Kasumi-1 (cell line): ENCODE results near the gene CCDC28B.

ENCODE experiments used
- DNase-seq, 2 experiments: peaks; one replicate each; lab custom pipeline; 2025; lab: John Stamatoyannopoulos, UW

The CCDC28B gene

DNA sequence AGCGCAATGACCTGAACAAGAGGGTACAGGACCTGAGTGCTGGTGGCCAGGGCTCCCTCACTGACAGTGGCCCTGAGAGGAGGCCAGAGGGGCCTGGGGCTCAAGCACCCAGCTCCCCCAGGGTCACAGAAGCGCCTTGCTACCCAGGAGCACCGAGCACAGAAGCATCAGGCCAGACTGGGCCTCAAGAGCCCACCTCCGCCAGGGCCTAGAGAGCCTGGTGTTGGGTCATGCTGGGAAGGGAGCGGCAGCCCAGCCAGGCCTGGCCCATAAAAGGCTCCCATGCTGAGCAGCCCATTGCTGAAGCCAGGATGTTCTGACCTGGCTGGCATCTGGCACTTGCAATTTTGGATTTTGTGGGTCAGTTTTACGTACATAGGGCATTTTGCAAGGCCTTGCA, 5.4 kb upstream of the CCDC28B start:
- DNase-seq = no peak

DNA sequence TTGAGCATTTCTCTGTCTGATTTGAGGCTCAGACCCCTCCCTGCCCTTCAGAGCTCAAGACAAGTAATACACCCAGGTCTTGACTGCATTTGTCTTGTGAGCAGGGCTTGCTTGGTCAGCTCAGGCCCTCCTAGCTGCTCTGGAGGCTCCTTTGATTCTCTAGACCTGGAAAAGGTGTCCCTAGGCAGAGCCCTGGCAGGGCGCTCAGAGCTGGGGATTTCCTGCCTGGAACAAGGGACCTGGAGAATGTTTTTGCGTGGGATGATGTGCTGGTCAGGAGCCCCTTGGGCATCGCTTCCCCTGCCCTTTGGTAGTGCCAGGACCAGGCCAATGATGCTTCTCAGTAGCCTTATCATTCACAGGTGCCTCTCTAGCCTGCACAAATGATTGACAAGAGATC, 4.9 kb upstream of the CCDC28B start:
- DNase-seq = no peak

DNA sequence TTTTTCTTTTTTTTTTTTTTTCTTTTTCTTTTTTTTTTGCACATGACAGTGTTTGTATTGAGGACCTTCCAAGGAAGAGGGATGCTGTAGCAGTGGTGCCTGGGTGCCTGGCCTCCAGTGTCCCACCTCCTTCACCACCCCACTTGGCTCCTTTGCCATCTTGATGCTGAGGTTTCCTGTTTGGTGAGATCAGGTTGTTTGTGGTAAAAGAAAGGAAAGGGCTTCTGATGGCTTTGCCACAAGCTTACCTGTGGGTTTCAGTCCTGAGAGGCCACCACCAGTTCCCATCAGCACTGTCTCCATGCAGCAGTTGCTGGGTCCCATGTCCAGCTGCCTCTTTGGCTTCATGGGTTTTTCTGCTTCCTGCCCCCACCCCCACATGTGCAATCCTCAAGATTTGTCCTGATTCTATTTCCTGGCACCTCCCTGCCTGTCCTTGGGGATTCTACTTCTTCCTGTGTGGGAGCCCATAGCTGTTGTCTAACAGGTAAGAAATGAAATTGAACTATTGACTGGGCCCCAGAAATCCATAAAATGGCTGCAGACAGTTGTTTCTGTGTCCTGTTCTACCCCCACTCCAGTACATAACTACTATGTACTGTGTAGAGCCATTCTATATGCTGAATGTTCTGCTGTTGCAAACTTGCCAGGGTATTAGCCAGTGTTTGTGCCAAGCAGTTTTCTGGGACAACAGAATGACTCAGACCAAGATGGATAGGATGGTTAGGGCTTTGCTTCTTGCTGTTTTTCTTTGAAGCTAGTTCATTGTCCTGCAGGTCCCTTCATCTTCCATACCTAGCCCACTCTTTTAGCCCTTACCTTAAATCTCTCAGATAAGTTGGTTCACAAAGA, 4.2 kb upstream of the CCDC28B start:
- no peak for DNase-seq

DNA sequence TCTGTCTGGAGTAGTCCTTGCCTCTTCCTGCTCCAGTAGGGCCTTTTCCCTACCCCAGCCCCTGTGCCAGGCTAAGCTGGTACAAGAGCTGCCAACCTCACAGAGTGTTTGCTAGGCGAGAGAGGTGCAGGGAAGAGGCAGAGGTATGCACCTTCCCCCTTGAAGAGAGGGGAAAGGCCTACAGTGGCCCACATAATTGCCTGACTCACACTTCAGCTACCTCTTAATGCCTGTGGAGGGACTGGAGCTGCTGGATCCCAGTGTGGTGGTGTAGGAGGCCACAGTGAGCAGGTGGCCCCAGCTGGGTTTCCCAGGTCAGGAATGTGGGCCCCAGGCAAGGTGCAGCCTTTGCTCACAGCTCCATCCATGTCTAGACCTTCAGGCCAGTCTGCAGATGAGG, 3.3 kb upstream of the CCDC28B start:
- DNase-seq = no peak

DNA sequence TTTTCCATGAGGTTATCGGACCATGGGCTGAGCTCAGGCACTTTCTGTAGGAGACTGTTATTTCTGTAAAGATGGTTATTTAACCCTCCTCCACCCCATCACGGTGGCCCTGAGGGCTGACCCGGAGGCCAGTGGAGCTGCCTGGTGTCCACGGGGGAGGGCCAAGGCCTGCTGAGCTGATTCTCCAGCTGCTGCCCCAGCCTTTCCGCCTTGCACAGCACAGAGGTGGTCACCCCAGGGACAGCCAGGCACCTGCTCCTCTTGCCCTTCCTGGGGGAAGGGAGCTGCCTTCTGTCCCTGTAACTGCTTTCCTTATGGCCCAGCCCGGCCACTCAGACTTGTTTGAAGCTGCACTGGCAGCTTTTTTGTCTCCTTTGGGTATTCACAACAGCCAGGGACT, 2.6 kb upstream of the CCDC28B start:
- DNase-seq = no peak

DNA sequence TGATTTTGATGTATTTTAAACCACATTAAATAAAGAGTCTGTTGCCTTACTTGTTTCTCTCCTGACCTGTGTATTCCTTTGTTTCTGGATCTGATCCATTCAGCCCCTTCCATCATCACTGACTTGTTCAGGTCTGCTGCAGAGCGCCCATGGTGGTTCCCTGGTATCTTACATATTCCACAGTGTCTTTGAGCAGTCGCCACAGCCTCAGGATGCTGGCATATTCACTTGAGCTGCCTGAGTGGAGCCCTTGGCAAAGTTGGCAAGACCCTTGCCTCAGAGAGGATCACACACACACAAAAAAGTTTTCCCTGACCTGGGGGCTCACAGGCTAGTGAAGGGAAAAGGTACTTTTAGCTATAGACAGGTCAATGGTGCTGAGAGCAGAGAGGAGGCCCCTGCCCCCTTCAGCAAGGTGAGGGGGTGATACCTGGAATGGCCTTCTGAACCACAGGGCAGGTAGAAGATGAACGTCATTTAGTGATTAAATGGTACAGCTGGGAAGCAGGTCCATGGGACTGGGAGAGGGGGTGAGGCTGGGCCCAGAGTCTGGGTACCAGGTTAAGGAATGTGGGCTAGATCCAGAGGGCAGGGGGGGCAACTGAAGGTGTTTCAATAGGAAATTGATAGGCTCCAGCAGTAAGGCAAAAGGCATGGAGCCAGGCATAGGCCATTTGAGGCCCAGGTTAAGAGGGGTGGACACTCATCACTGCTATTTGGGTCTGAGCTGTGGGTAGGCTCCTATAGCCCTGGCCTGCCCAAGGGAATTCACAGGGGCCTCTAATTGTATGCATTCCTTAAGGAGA, 2.0 kb upstream of the CCDC28B start:
- no peak for DNase-seq

DNA sequence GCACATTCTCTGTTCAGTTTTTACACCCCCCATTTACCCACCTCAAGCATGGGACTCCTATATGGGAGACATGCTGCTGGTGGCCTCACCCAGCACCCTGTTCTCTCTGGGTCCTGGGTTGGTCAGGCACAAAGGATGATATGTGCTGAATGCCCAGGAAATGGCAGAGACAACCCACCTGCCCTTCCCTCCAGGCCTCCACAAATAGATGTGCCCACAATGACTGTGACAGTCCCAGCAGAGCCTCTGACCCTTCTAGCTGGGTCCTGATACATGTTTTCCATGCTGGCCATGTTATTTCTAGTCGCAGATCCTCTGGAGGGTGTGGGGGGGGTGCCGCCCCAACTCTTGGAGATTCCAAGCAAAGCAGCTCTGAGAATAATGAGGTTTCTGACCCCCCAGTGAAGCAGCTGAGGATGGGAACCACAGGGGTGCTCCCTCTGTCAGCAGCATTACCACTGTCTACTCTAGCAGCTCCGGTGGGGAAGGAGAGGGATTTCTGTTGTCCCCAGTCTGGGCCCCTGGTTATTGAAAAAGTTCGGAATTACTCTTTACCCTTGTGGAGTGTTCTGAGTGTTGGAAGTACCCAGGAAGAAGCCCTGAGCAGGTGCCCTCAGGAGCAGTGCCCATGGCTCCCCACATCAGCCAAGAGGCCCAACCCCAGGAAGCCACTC, 1.2 kb upstream of the CCDC28B start:
- no peak for DNase-seq

DNA sequence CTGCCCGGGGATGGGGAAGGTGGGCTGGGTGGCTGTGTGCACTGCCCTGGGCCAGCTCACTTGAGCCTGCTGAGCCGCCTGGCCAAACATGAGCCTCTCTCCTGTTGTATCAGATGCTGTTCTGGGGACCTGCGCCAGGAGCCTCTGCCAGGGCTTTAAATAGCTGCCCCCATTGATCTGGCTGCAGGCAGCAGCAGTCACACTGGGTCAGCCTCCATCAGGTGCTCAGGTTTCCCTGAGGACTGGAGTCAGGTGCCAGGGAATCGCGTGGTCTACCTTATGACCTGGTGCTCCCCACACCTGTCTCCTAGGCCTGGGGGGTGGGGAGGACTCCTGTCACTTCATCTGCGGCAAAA, 700 bp upstream of the CCDC28B start:
- no peak for DNase-seq

DNA sequence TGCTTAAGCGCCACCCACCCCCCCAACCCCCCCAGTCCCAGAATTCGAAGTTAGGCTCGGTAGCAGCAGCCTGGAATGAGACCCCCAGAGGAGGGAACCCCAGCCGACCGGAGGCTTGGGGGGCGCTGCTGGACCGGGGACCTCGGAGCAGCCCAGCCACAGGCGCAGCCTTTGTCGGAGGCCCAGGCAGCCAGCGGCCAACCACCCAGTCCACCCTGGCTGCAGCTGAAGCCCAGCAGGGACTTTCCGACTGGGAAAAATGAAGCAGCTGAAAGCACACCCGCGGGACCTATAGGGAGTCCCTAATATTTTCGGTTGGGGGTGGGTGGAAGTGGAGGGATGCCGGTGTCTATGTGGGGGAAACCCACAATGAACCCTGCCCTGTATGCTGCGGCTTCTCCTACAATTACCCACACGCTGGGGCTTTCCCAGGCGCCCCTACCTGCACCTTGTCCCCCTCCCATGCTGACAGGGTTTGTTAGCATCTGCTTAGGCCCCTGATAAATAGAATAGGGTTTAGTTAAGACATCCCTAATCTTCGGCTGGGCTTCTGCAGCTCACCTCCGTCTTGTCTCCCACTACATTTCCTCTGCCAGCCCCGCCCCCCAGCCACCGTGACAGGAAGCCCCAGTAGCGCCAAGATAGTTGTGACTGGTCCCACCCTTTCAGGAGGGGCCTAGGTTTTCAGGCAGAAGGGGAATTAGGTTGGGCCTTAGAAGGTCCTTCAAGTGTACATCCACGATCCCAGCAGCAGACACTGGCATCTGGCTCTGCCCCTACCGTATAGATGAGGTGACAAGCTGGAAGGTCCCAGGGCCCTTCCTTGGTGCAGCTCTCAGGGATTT, 838 bp downstream of the CCDC28B start:
- DNase-seq = peak; percentile 83 to 85

DNA sequence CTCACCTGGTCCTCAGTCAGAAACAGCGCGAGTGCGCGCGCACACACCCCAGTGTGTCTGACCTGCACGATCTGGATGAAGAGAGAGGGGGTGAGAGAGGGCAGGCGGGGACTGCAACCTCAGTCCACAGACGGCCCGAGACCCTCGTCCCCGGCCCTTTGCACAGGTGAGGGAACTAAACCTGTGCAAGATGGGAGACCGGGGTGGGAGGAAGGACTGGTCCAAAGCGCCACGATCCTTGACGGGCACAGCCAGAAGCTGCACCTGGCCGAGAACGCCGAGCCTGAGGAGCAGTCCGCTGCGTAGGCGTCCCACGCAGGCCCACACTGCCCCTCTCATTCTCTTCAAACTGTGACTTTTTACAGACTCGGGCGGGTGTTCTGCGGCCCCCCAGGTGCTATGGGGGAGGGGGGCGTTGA, 4.6 kb downstream of the CCDC28B start:
- no peak for DNase-seq

DNA sequence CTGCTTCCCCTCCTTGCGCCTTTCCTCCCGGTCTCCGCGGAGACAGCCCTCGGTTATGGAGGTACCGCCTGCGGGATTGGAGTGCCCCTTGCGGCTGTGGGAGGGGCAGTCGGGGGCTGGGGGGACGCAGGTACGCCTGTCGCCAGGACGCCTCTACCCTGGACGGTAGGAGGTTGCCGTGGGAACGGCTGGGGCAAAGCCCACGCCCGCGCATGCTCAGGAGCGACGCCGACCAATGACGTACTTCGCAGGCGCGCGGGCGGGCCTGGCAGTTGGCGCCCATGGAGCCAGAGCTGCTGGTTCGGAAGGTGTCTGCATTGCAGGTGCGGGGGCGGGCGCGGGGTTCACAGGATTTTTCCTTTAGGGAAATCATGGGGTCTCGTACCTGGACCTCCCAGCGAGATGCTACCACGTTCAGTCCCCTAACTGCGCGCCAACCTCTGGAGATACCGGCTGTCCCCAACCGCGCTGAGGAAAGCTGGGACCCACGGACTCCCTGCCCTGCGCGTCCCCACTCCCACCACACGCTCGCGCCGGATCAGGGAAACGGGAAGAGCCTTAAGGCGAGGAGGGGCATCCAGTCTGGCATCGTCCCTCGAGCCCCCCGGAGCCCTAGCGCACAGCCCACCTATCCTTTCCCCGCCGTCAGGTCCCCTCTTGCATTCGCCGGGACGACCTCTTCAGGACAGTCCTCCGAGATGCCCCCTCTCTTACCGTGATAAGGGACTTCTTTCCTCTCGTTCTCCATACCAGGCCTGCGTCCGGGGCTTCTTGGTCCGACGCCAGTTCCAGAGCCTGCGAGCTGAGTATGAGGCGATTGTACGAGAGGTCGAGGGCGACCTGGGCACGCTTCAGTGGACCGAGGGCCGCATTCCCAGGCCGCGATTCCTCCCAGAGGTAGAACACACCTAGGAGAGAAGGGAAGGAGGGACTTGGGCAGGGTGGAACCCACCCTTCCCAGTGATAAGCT, 5.3 kb downstream of the CCDC28B start, which contains the start of gene IQCC:
IQCC (plus strand) TSS at position 271 of the 970 bp plus-strand sequence; CDS start at position 282, 11 bp downstream.
- DNase-seq = peak; percentile 69 to 70

DNA sequence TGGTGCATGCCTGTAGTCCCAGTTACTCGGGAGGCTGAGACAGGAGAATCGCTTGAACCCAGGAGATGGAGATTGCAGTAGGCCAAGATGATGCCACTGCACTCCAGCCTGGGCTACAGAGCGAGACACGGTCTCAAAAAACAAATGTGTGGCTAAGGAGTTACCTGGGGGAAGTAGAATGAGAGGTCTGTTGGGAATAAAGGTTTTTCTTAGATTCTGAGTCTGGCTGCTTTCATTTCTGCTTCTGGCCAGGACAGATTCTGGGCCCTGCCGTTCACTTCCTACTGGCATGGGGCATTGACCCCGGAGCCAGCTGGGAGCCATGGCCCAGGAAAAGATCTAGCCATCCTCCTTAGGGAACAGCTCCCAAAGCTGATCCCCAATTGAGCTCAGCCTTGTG, 8.1 kb downstream of the CCDC28B start:
- DNase-seq = no peak

DNA sequence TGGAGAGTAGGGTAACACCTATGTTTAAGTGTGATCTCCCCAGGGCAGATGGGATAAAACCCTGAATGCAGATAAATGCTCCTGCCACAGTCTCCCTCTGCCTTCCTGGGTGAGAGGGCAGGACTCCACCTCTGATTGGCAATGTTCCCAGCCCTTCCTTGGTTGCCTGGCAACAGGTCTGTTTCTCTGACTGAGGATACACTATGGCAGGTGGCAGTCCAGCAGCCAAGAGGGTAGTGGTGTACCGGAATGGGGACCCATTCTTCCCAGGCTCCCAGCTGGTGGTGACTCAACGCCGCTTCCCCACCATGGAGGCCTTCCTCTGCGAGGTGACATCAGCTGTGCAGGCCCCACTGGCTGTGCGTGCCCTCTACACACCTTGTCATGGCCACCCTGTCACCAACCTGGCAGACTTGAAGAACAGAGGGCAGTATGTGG, 8.5 kb downstream of the CCDC28B start, which contains the start of gene DCDC2B:
DCDC2B (plus strand) TSS at position 199 of the 438 bp plus-strand sequence; CDS start at position 204, 5 bp downstream.
- DNase-seq = no peak

DNA sequence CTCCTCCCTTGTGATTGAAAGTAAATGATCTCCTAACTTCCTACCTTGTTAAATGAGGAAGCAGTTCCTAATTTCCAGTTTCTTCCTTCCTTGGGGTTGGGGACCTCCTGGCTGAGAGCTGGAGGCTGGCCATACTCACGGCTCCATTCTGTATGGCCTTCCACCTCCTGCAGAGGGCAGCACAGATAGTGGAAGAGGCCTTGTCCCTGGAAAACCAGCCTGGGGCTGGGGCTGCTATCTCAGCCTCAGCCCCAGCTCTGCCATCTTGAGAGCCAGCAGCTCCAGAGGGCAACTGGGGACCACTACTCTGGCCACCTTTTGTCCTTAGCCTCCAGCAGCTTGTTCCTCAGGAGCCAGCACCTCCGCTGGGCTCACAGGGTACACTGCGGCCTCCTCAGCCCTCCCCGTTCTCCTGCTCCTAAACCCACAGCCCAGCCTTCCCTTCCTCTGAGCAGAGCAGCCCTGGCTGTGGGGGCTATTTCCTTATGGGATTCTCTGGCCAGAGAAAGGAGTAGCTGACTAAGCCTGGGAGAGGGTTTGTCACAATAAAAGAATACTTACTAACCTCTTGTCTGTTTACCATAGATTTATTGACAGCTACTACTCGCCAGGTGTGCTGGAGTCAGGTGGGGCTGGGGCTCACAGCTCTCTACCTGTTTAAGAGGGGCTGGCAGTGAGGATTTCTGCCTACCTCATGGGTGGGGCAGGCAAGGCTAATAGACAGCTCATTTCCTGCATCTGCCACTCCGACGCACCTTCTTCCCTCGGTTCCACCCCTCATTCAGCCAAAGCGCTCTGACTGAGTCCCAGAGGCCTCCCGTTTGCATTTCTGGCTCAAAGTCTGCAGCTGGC, 15.5 kb downstream of the CCDC28B start:
- DNase-seq = peak; percentile 64 to 83

DNA sequence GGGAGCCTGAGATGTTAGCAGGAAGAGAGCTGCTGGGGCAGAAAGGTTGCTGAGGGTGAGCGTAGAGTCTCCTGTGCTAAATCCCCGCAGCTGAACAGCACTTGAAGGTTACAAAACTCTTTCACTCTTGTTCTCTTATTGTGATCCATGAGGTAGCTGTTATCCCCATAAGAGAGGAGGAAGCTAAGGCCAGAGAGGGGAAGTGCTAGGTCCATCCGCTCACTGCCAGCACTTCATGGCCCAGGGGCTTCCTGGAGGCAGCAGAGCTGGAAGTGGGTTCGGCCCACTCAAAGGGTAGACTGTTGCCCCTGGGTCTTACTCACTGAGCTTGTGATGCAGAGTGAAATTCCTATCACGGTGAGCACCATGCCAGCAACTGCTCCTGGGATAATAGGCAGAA, 16.2 kb downstream of the CCDC28B start:
- no peak for DNase-seq

DNA sequence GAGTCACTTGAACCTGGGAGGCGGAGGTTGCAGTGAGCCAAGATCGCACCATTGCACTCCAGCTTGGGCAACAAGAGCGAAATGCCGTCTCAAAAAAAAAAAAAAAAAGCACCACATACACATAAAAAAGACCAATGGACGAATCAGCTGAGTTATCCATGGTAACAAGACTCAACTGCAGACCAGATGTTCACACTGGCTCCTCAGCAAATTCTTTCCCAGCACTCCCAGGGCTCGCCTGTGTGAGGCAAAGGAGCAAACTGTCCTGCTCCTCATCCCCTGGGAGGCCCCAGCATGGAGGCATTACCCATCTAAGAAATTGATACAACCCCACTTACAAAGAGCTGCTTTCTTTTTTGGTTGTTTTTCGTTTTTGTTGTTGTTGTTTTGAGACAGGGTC, 18.6 kb downstream of the CCDC28B start:
- DNase-seq = no peak

DNA sequence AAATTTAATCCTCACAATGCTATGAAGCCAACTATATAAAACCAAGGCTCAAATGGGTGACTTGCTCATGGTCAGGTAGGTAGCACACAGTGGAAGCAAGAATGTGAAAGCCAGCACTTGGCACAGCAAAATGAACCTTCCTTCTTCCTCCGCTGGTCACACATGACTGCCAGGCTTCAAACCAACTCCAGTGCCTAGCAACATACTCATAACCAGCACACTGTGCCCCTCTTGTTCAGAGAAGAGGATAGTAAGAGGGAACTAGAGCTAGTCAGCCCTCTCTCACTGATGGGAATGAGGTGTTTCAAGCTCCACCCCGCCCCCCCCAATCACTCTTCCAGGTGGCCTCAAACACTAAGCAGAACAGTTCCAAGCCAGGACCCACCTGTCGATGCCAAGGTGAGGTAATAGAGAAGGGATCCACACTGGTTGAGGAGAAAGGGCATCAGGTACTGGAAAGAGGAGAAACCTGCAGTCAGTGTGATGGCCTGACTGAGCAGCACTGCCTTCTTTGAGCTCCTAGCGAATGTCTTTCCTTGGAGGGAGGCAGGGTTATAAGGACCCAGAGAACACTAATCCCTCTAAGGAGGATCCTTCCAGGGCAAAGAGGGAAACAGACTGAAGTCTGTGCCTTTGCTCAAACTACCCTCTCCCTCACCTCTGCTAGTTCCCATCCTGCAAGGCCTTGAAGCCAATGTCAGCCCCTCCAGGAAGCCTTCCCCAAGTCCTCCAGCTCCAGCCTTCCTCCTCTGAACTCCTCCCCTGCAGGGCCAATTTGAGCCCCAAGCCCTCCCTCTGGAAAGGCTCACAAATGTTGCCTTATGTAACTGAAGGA, 20.6 kb downstream of the CCDC28B start:
- DNase-seq = no peak

DNA sequence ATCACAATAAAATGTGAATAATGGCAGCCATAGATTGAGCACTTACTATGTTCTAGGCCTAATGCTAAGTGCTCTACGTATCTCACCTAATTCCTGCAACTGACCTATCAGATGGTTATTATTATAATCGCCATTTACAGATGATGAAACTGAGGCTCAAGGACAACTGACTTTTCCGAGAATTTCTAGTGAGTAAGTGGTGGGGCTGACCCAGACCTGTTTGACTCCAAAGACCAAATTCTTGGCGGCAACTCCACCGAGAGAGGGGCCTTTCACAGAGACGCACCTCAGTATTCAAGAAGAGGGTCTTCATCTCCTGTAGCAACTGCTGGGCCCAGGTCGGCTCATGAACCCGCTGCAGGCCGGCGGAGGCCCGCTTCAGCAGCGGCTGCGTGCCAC, 21.2 kb downstream of the CCDC28B start:
- no peak for DNase-seq
